A549 treated with ZK216348 at 1 μM for 4 hours (cell line): ENCODE measurements around the gene TIMM9. TPM values are rescaled to one million over a fixed set of nuclear protein-coding genes. Genes with fewer than 3 reads are reported as not detected.

Source experiments
- total RNA-seq: library from RNA; stranded (reverse); fragments of 200-300 nt; extraction: Qiagen RNA extraction; gene quantifications from 5 replicates; pipeline ENCODE4 v1.2.3, GENCODE V29; 2022; ENCODE audit warnings: low read depth

Gene TIMM9
- 63.7 to 127 TPM (median 74.8 TPM) in 5 replicates for total RNA-seq

GRCh38 chr14:58427281-58428117 lies at the start of gene TIMM9, which contains the start of gene KIAA0586:
Gene TIMM9 (minus strand): TSS chr14:58427531. CDS start chr14:58411945, 15,586 bp downstream.
Gene KIAA0586 (plus strand): TSS chr14:58427719. CDS start chr14:58428265, 546 bp downstream.

DNA sequence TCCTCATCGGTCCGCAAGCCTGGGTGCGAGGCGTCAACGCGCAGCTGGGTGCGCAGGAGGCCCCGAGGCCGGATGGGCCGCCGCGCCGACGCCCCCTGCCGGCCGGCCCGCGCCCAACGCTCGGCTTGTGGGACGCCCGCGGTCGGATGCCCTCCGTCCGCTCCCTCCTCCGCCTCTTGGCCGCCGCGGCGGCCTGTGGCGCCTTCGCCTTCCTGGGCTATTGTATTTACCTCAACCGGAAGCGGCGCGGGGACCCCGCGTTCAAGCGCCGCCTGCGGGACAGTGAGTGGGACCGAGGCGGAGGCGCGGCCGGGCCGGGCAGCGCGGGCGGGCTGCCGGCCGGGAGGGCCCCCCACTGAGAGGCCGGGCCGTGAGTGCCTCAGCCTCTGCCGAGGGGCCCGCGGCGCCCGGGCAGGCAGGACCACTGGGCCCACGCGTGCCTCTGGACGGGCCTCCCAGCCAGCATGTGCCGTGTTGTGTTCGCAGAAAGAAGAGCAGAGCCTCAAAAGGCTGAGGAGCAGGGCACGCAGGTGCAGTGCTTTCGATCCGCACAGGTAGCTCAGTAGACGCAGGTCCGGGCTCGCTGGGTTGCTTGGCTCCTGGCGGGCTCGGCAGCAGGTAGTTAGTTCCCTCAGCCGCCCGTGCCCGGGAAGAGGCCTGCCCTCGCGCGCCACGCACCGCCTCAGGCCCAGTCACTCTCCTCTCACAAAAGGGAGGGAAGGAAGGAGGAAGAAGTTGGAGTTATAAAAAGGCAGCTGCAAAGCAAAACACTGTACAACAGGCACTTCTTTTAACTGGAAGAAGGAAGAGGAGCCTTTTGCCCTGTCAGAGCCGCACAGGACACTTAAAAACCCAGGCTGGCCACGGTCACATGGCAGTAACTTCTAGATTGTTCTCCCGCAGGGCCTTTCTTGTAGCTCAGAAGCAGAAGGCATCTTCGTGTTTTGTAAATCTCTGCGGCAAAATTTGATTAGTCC lies 31.2 kb downstream of the TIMM9 start, which contains the start of gene TOMM20L:
Gene TOMM20L, plus strand, starts transcription at position 119 of the 977 bp plus-strand sequence. Its CDS starts 28 bp downstream, at position 147.

Other genes with a start within 250 kb of the TIMM9 start
- gene ACTR10, start 227.4 kb downstream of the TIMM9 start, total RNA-seq, result 35.2 to 75.4 TPM (median 50.1 TPM) in 5 replicates
- 166 to 280 TPM (median 197 TPM) in 5 replicates for gene PSMA3, start 182.7 kb downstream of the TIMM9 start, total RNA-seq
- 4.5 to 8.6 TPM (median 5.8 TPM) in 5 replicates for gene ARID4A, start 129.0 kb downstream of the TIMM9 start, total RNA-seq
- gene TOMM20L, start 31.6 kb downstream of the TIMM9 start, total RNA-seq, result not detected in 5 replicates
- 7.8 to 10.3 TPM (median 8.8 TPM) in 5 replicates for gene KIAA0586, start 188 bp upstream of the TIMM9 start, total RNA-seq
- gene DACT1, start 210.4 kb upstream of the TIMM9 start, total RNA-seq, result 0.37 to 0.58 TPM (median 0.47 TPM) in 5 replicates